Esophagus muscularis mucosa (tissue), 3 donors: ENCODE results near the gene SLC39A10.

Experiments
- POLR2A ChIP-seq: fragments of 450-650 bp; IDR thresholded peaks from one replicate; pipeline ENCODE4 v1.6.1; 2017; ENCODE audit warnings: antibody characterized with exemption, moderate library complexity, mild to moderate bottlenecking, low read depth
- POLR2AphosphoS5 ChIP-seq, 2 donors: sonication (generic); formaldehyde crosslinking; IDR thresholded peaks; one replicate each; pipeline ENCODE4 v1.6.1; 2017; ENCODE audit warnings: antibody characterized with exemption in 2 of 2
- TF ChIP-seq, protein P1 (sequence below), 3 experiments: fragments of 200-600 bp in 2 of 3; fragments of 450-650 bp in 1 of 3; sonication (generic) in 2 of 3; IDR thresholded peaks; one replicate each; pipeline ENCODE4 v1.5.1; 2017 to 2019; ENCODE audit warnings: antibody characterized with exemption in 3 of 3, mild to moderate bottlenecking in 2 of 3, moderate library complexity in 1 of 3

DNA sequence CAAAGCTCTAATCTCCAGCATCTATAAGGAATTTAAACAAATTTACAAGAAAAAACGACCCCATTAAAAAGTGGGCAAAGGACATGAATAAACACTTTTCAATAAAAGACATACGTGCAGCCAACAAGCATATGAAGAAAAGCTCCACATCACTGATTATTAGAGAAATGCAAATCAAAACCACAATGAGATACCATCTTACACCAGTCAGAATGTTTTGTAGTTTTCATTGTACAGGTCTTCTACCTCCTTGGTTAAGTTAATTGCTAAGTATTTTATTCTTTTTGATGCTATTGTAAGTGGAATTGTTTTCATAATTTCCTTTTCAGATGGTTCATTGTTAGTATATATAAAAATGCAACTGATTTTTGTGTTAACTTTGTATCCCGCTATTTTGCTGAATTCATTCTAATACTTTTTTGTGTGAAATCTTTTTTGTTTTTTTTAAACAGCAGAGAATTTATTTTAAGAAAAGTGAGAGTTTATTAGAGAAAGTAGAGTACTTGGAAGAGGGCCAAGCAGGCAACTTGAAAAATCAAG lies 40.7 kb downstream of the SLC39A10 start:
- TF ChIP-seq POLR2A = no peak
- TF ChIP-seq POLR2AphosphoS5 (IDR thresholded peaks at IDR 0.05) = no peak
- TF ChIP-seq, protein P1, sequence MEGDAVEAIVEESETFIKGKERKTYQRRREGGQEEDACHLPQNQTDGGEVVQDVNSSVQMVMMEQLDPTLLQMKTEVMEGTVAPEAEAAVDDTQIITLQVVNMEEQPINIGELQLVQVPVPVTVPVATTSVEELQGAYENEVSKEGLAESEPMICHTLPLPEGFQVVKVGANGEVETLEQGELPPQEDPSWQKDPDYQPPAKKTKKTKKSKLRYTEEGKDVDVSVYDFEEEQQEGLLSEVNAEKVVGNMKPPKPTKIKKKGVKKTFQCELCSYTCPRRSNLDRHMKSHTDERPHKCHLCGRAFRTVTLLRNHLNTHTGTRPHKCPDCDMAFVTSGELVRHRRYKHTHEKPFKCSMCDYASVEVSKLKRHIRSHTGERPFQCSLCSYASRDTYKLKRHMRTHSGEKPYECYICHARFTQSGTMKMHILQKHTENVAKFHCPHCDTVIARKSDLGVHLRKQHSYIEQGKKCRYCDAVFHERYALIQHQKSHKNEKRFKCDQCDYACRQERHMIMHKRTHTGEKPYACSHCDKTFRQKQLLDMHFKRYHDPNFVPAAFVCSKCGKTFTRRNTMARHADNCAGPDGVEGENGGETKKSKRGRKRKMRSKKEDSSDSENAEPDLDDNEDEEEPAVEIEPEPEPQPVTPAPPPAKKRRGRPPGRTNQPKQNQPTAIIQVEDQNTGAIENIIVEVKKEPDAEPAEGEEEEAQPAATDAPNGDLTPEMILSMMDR (IDR thresholded peaks at IDR 0.05) = no peak
